GM12865 (cell line): ENCODE data around the gene ZAP70.

Experiments
- DNase-seq: peaks from one replicate; pipeline ENCODE4 v3.0.0; 2010; ENCODE audit warnings: low read depth
- H3K4me3 ChIP-seq: 2 replicates; pipeline ENCODE4 v1.5.1; 2011; ENCODE audit warnings: mild to moderate bottlenecking, low read depth, low read length, control low read depth
- TF ChIP-seq, protein P1 (sequence below): IDR thresholded peaks from 2 replicates; pipeline ENCODE4 v1.5.1; 2011; ENCODE audit warnings: low read length, control low read depth, low read depth, inconsistent platforms; ENCODE audit not compliant: insufficient read depth; ENCODE audit errors: missing control alignments

The ZAP70 gene

GRCh38 chr2:97739893-97740245 is 26.5 kb downstream of the ZAP70 start:
- no peak for DNase-seq
- no peak overlapping the region for H3K4me3 ChIP-seq
- TF ChIP-seq, protein P1, sequence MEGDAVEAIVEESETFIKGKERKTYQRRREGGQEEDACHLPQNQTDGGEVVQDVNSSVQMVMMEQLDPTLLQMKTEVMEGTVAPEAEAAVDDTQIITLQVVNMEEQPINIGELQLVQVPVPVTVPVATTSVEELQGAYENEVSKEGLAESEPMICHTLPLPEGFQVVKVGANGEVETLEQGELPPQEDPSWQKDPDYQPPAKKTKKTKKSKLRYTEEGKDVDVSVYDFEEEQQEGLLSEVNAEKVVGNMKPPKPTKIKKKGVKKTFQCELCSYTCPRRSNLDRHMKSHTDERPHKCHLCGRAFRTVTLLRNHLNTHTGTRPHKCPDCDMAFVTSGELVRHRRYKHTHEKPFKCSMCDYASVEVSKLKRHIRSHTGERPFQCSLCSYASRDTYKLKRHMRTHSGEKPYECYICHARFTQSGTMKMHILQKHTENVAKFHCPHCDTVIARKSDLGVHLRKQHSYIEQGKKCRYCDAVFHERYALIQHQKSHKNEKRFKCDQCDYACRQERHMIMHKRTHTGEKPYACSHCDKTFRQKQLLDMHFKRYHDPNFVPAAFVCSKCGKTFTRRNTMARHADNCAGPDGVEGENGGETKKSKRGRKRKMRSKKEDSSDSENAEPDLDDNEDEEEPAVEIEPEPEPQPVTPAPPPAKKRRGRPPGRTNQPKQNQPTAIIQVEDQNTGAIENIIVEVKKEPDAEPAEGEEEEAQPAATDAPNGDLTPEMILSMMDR = no peak

- DNase-seq = peak; percentile 61
- TF ChIP-seq, protein P1 = peak; percentile 88
- H3K4me3 ChIP-seq = no peak overlapping the region
Measured at GRCh38 chr2:97740590-97741182, 27.3 kb downstream of the ZAP70 start.

DNA sequence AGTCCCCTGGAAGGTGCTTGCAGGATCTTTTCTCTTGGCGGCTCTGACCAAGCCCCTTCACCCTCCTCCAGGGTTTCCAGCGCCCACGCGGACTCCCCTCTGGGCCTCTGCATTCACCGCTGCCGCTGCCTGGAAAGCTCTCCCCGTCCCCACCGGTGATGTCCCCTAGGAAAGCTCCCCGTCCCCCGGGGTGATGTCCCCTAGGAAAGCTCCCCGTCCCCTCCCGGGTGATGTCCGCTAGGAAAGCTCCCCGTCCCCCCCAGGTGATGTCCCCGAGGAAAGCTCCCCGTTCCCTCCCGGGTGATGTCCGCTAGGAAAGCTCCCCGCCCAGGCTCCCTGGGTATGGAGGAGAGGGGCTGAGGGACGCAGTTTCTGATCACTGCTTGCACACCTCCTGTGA is 27.9 kb downstream of the ZAP70 start:
- DNase-seq = no peak
- TF ChIP-seq, protein P1 = no peak
- H3K4me3 ChIP-seq = no peak overlapping the region

- DNase-seq = no peak
- no peak overlapping the region for H3K4me3 ChIP-seq
- TF ChIP-seq, protein P1 = no peak
Measured at GRCh38 chr2:97741686-97742085, 28.3 kb downstream of the ZAP70 start.

GRCh38 chr2:97742381-97742847 is 29.0 kb downstream of the ZAP70 start:
- H3K4me3 ChIP-seq = no peak overlapping the region
- peak; percentile 20 for DNase-seq
- TF ChIP-seq, protein P1 = no peak

GRCh38 chr2:97743913-97744312 is 30.5 kb downstream of the ZAP70 start:
- DNase-seq = no peak
- TF ChIP-seq, protein P1 = no peak
- no peak overlapping the region for H3K4me3 ChIP-seq
